Measurements from ENCODE around the gene LYRM1.

GRCh38 chr16:20960899-20961298 is 60.3 kb downstream of the LYRM1 start:
- no peak for TF ChIP-seq CTCF (IDR thresholded peaks at IDR 0.05)
- no peak for TF ChIP-seq POLR2A (IDR thresholded peaks at IDR 0.05)

Data from suprapubic skin (tissue), 3 donors.